ENCODE results near the gene KRT4. TPM values are rescaled to one million over a fixed set of nuclear protein-coding genes. Genes with fewer than 3 reads are reported as not detected.

Gene KRT4
- total RNA-seq, 1 donor from 2014 or later, result not detected

- no peaks in the 10 kb centered on the region for H3K79me2 ChIP-seq (ENCODE audit: low read depth)
- no peak overlapping the region for H3K27ac ChIP-seq
- Mint-ChIP-seq H3K27ac (no peak overlapping the region), H3K27me3 (ENCODE audit: insufficient read depth, low read depth) (peaks cover 9% of the 10 kb centered on the region), H3K9me3 (no peaks in the 10 kb centered on the region), H3K36me3 (no peaks in the 10 kb centered on the region), H3K4me3 (no peak overlapping the region), H3K4me1 (no peaks in the 10 kb centered on the region)
- H3K9me3 ChIP-seq (ENCODE audit: low read depth), result no peaks in the 10 kb centered on the region
- TF ChIP-seq EZH2 (IDR thresholded peaks at IDR 0.05) (no peak), EZH2phosphoT487 (IDR thresholded peaks at IDR 0.05) (no peak)
- TF ChIP-seq, protein P1, sequence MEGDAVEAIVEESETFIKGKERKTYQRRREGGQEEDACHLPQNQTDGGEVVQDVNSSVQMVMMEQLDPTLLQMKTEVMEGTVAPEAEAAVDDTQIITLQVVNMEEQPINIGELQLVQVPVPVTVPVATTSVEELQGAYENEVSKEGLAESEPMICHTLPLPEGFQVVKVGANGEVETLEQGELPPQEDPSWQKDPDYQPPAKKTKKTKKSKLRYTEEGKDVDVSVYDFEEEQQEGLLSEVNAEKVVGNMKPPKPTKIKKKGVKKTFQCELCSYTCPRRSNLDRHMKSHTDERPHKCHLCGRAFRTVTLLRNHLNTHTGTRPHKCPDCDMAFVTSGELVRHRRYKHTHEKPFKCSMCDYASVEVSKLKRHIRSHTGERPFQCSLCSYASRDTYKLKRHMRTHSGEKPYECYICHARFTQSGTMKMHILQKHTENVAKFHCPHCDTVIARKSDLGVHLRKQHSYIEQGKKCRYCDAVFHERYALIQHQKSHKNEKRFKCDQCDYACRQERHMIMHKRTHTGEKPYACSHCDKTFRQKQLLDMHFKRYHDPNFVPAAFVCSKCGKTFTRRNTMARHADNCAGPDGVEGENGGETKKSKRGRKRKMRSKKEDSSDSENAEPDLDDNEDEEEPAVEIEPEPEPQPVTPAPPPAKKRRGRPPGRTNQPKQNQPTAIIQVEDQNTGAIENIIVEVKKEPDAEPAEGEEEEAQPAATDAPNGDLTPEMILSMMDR (IDR thresholded peaks at IDR 0.05), result no peak
- no peak overlapping the region for H2AFZ ChIP-seq (replicated peaks)
- no peak for DNase-seq (ENCODE audit: low spot score)
- no peaks in the 10 kb centered on the region for H3K36me3 ChIP-seq
- no peak overlapping the region for H3K9ac ChIP-seq
- H3K4me1 ChIP-seq, result no peaks in the 10 kb centered on the region
- no peaks in the 10 kb centered on the region for H3K27me3 ChIP-seq
- no peak overlapping the region for H3K4me2 ChIP-seq
- no peaks in the 10 kb centered on the region for H4K20me1 ChIP-seq (ENCODE audit: low read depth)
- no peaks in the 10 kb centered on the region for H3F3A ChIP-seq (ENCODE audit: low read depth)
- H3K4me3 ChIP-seq, result no peak overlapping the region
Measured at GRCh38 chr12:52826611-52827498, 12.9 kb upstream of the KRT4 start.

DNA sequence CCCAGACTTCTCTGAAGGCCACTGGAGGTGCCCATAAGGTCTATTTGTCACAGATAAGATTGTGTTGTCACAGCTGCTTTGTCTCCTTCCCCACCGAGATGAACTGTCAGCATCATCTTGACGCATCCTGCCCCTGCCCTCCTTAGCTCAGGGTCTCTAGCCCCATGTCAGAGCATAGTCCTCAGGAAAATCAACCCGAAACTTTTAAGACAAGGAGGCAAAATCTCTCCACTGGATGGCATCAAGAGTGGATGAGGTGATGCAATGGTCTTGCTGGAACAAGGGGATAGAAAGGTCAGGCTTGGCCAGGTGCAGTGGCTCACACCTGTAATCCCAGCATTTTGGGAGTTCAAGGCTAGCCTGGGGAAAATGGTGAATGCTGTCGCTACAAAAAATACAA lies 12.0 kb upstream of the KRT4 start:
- no peak overlapping the region for H2AFZ ChIP-seq (replicated peaks)
- Mint-ChIP-seq H3K4me3 (peak overlapping the region; percentile 30), H3K9me3 (no peaks in the 10 kb centered on the region), H3K36me3 (no peaks in the 10 kb centered on the region), H3K4me1 (peaks cover 3% of the 10 kb centered on the region), H3K27ac (no peak overlapping the region), H3K27me3 (ENCODE audit: insufficient read depth, low read depth) (peaks cover 9% of the 10 kb centered on the region)
- no peaks in the 10 kb centered on the region for H3K36me3 ChIP-seq
- H3K4me1 ChIP-seq, result peaks cover 3% of the 10 kb centered on the region
- H3F3A ChIP-seq (ENCODE audit: low read depth), result no peaks in the 10 kb centered on the region
- no peak overlapping the region for H3K4me3 ChIP-seq
- H3K27ac ChIP-seq, result no peak overlapping the region
- H3K4me2 ChIP-seq, result no peak overlapping the region
- no peak for DNase-seq (ENCODE audit: low spot score)
- no peaks in the 10 kb centered on the region for H3K79me2 ChIP-seq (ENCODE audit: low read depth)
- H3K9ac ChIP-seq, result no peak overlapping the region
- no peak for TF ChIP-seq EZH2 (IDR thresholded peaks at IDR 0.05)
- no peaks in the 10 kb centered on the region for H3K27me3 ChIP-seq
- no peaks in the 10 kb centered on the region for H3K9me3 ChIP-seq (ENCODE audit: low read depth)
- no peaks in the 10 kb centered on the region for H4K20me1 ChIP-seq (ENCODE audit: low read depth)

DNA sequence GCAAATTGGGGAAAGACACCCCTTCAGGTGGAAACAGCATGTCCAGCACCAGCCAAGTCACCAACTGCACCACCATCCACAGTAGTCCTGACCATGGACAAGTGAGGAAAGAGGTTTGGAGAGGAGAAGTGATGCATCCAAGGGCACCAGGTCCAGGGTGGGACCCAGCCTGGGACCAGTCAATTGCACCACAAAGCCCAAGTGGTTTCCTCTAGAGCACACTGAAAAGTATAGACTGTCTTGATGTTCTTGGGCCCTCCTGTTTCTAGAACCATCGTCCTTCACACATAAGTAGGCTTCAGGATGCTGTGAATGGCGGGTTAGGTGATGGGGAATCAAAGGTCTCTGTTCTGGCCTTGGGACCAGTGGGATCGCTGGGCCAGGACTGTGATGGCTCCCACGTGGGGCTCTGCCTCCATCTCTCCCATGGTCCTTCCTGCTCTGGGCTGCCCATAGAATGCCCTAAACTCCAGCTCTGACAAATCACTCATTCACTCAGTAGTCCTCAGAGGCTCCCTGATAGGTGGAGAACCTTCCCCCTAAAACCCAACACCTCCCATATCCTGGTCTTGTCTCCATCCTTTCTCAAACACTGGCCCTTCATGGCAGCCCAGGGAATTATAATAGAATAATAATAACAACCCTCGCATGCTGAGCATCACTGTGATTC lies 11.0 kb upstream of the KRT4 start:
- no peaks in the 10 kb centered on the region for H3K36me3 ChIP-seq
- no peak overlapping the region for H2AFZ ChIP-seq (replicated peaks)
- Mint-ChIP-seq H3K36me3 (no peaks in the 10 kb centered on the region), H3K4me1 (peaks cover 11% of the 10 kb centered on the region), H3K27ac (no peak overlapping the region), H3K9me3 (no peaks in the 10 kb centered on the region), H3K4me3 (no peak overlapping the region), H3K27me3 (ENCODE audit: insufficient read depth, low read depth) (peaks cover 10% of the 10 kb centered on the region)
- no peak overlapping the region for H3K27ac ChIP-seq
- no peaks in the 10 kb centered on the region for H3K9me3 ChIP-seq (ENCODE audit: low read depth)
- H3K4me1 ChIP-seq, result peaks cover 14% of the 10 kb centered on the region
- DNase-seq (ENCODE audit: low spot score), result no peak
- no peaks in the 10 kb centered on the region for H3F3A ChIP-seq (ENCODE audit: low read depth)
- no peak for TF ChIP-seq EZH2 (IDR thresholded peaks at IDR 0.05)
- TF ChIP-seq, protein P1 (IDR thresholded peaks at IDR 0.05), result no peak
- TF ChIP-seq EZH2phosphoT487 (IDR thresholded peaks at IDR 0.05), result no peak
- H3K4me3 ChIP-seq, result no peak overlapping the region
- H3K9ac ChIP-seq, result no peak overlapping the region
- H3K79me2 ChIP-seq (ENCODE audit: low read depth), result no peaks in the 10 kb centered on the region
- H3K4me2 ChIP-seq, result no peak overlapping the region
- H3K27me3 ChIP-seq, result no peaks in the 10 kb centered on the region
- no peaks in the 10 kb centered on the region for H4K20me1 ChIP-seq (ENCODE audit: low read depth)

All from neural progenitor cell (in vitro differentiated cells).